B cell (primary cell): ENCODE results near the gene CASKIN2. TPM values are rescaled to one million over a fixed set of nuclear protein-coding genes. Genes with fewer than 3 reads are reported as not detected.
A peak's percentile ranks its signal among the peaks of the same experiment; 100 is the strongest.

Experiments used
- ATAC-seq: fragments of 200-7000 bp; cut with Tn5 transposase; one replicate; pipeline ENCODE4 v1.10.0; 2021; ENCODE audit warnings: low read depth, mild to moderate bottlenecking, moderate number of reproducible peaks, moderate library complexity
- CTCF ChIA-PET: fragments of 350-600 bp; sonication (Branson Sonifier 250); formaldehyde crosslinking; loops from one replicate; lab custom pipeline; 2021; ENCODE audit warnings: antibody characterized with exemption, inconsistent platforms; lab: Charles Lee
- POLR2A ChIA-PET: fragments of 350-600 bp; sonication (Branson Sonifier 250); formaldehyde crosslinking; loops from one replicate; lab custom pipeline; 2021; ENCODE audit warnings: antibody characterized with exemption; lab: Charles Lee
- DNase-seq: peaks from one replicate; pipeline ENCODE4 v3.0.0; 2013
- H2AFZ ChIP-seq: 2 replicates; pipeline ENCODE4 v1.6.1; 2012; ENCODE audit warnings: mild to moderate bottlenecking, low read depth, low read length; ENCODE audit not compliant: insufficient read depth, poor library complexity, severe bottlenecking
- H3K27ac ChIP-seq, 2 donors: 1 replicate in 1 of 2; 2 replicates in 1 of 2; pipeline ENCODE4 v1.5.1; 2012 to 2013; ENCODE audit warnings: low read length in 2 of 2, mild to moderate bottlenecking in 2 of 2, moderate library complexity in 1 of 2
- H3K27me3 ChIP-seq, 4 experiments: fragments of 200-600 bp in 1 of 4; sonication (generic) in 1 of 4; replicated peaks in 1 of 4; 1 replicate in 2 of 4; 2 replicates in 2 of 4; pipeline versions ENCODE4 v1.6.1 to v1.7.0; 2013 to 2016; ENCODE audit warnings: low read length in 3 of 4, mild to moderate bottlenecking in 2 of 4, mixed read lengths in 1 of 4, moderate library complexity in 1 of 4; ENCODE audit not compliant: insufficient read depth in 4 of 4, control insufficient read depth in 3 of 4; ENCODE audit errors: control extremely low read depth in 1 of 4
- H3K36me3 ChIP-seq, 2 experiments: replicated peaks in 1 of 2; 1 replicate in 1 of 2; 2 replicates in 1 of 2; pipeline versions ENCODE4 v1.6.1 to v1.7.1; 2013; ENCODE audit warnings: low read length in 1 of 2; ENCODE audit not compliant: insufficient read depth in 2 of 2, control insufficient read depth in 1 of 2; ENCODE audit errors: control extremely low read depth in 1 of 2, extremely low read depth in 1 of 2
- H3K4me1 ChIP-seq, 2 donors: fragments of 200-600 bp in 1 of 2; sonication (generic) in 1 of 2; 1 replicate in 1 of 2; 2 replicates in 1 of 2; pipeline versions ENCODE4 v1.5.1 to v1.6.1; 2013 to 2017; ENCODE audit warnings: low read length in 2 of 2; ENCODE audit not compliant: control insufficient read depth in 2 of 2, insufficient read depth in 2 of 2
- H3K4me2 ChIP-seq: replicated peaks from 2 replicates; pipeline ENCODE3; 2012; ENCODE audit warnings: mild to moderate bottlenecking, low read depth, low read length; ENCODE audit not compliant: poor library complexity, severe bottlenecking
- H3K4me3 ChIP-seq, 5 experiments: fragments of 200-600 bp in 1 of 5; sonication (generic) in 1 of 5; 1 replicate in 3 of 5; 2 replicates in 2 of 5; pipeline versions ENCODE4 v1.5.1 to v1.7.0; 2011 to 2016; ENCODE audit warnings: low read length in 4 of 5, mild to moderate bottlenecking in 4 of 5, low read depth in 2 of 5, control low read depth in 1 of 5, moderate library complexity in 1 of 5; ENCODE audit not compliant: insufficient read depth in 1 of 5; ENCODE audit errors: control extremely low read depth in 1 of 5, extremely low read depth in 1 of 5
- H3K79me2 ChIP-seq: fragments of 200-600 bp; sonication (generic); one replicate; pipeline ENCODE4 v1.6.0; 2016; ENCODE audit warnings: low read length; ENCODE audit not compliant: control insufficient read depth, insufficient read depth
- H3K9ac ChIP-seq: fragments of 200-600 bp; sonication (generic); 2 replicates; pipeline ENCODE4 v1.6.1; 2017; ENCODE audit warnings: mild to moderate bottlenecking, low read length, moderate library complexity
- H3K9me3 ChIP-seq, 3 donors: one replicate each; pipeline versions ENCODE4 v1.6.1 to v1.7.1; 2013; ENCODE audit warnings: low read length in 2 of 3; ENCODE audit not compliant: control insufficient read depth in 2 of 3, insufficient read depth in 1 of 3; ENCODE audit errors: control extremely low read depth in 1 of 3
- H4K20me1 ChIP-seq: 2 replicates; pipeline ENCODE4 v1.6.0; 2012; ENCODE audit warnings: mild to moderate bottlenecking, low read length; ENCODE audit not compliant: insufficient read depth, control insufficient read depth, poor library complexity, severe bottlenecking
- H3K27ac Mint-ChIP-seq: one replicate; pipeline ENCODE4 v1.8.0; 2021; ENCODE audit warnings: mixed read lengths
- H3K27me3 Mint-ChIP-seq: one replicate; pipeline ENCODE4 v1.8.0; 2021; ENCODE audit warnings: mixed read lengths
- H3K4me1 Mint-ChIP-seq: one replicate; pipeline ENCODE4 v1.8.0; 2021; ENCODE audit warnings: mixed read lengths
- H3K4me3 Mint-ChIP-seq: one replicate; pipeline ENCODE4 v1.8.0; 2021; ENCODE audit warnings: mixed read lengths
- H3K9me3 Mint-ChIP-seq: one replicate; pipeline ENCODE4 v1.8.0; 2022; ENCODE audit warnings: mixed read lengths; ENCODE audit not compliant: insufficient read depth
- CTCF ChIP-seq: fragments of 200-600 bp; IDR thresholded peaks from one replicate; pipeline ENCODE4 v1.8.0; 2022; ENCODE audit warnings: antibody characterized with exemption, mild to moderate bottlenecking
- EZH2 ChIP-seq: IDR thresholded peaks from 2 replicates; pipeline ENCODE4 v1.6.1; 2012; ENCODE audit warnings: borderline replicate concordance, low read depth, mild to moderate bottlenecking, moderate library complexity, low read length; ENCODE audit not compliant: insufficient read depth, poor library complexity, severe bottlenecking
- WGBS: methylation state at CpG from one replicate; pipeline ENCODE4 v1.1.5; 2013; ENCODE audit warnings: missing lambda C conversion rate; ENCODE audit not compliant: insufficient coverage; 5-methylcytosine and 5-hydroxymethylcytosine counted together
- intact Hi-C: fragments of 100-400 bp; cut with micrococcal nuclease; formaldehyde crosslinking; loops from one replicate; pipeline ENCODE4 v1.10.0; 2022
- polyA plus RNA-seq: library from polyadenylated mRNA; depleted of rRNA; stranded (reverse); fragments of >200 nt; gene quantifications from 2 replicates; pipeline ENCODE4 v1.2.3, GENCODE V29; 2012
- total RNA-seq, 2 donors: library from RNA; stranded (reverse); fragments of 120-200 nt in 1 of 2; gene quantifications; 1 replicate in 1 of 2; 2 replicates in 1 of 2; pipeline versions ENCODE4 v1.2.3 to v1.2.4, GENCODE V29; 2013 to 2022

The CASKIN2 gene
- total and polyA plus RNA-seq, 2 donors (not counting 1 experiment from before 2014, with no cell fraction given) = 0.37 to 1.00 TPM

DNA sequence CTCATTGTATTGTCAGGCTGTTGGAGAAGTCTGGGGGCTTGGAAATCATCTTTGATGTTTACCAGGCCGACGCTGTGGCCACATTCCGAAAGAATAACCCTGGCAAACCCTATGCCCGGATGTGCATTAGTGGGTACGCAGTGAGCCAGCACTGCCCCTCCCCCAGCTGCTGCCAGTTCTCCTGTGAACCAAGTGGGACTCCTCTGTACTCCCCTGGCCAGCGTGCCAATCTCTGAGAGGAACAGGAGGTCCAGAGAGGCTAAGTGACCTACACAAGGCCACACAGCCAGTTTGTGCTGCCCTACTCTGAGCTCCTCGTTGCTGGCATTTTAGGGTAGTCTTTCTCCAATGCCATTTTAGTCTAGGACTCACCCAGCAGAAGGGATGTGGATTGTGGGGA lies 8.3 kb upstream of the CASKIN2 start:
- Histone ChIP-seq H3K4me3 (no peak overlapping the region), H3K27ac (no peak overlapping the region), H3K27me3 (peaks cover 0 to 7% (median 0%) of the 10 kb centered on the region in 4 experiments), H3K4me2 (no peak overlapping the region), H3K9me3 (no peaks in the 10 kb centered on the region), H4K20me1 (peaks cover 7% of the 10 kb centered on the region), H2AFZ (no peak overlapping the region), H3K4me1 (peaks cover 18 to 22% of the 10 kb centered on the region in 2 donors), H3K9ac (no peak overlapping the region), H3K79me2 (peaks cover 21% of the 10 kb centered on the region), H3K36me3 (no peaks in the 10 kb centered on the region)
- H3K4me1 Mint-ChIP-seq = peaks cover 16% of the 10 kb centered on the region
- H3K9me3 Mint-ChIP-seq = no peaks in the 10 kb centered on the region
- ATAC-seq (no peak), DNase-seq (no peak)
- intact Hi-C loops = loop anchor here (2.0 kb wide), 2 partner anchors 67 to 97 kb away; partner anchors contain the start of gene TMEM94
- 99% methylated on average over 6 of the region's 7 CpGs for WGBS
- POLR2A ChIA-PET = interaction anchor here (0.6 kb wide), 1 partner anchor 92 kb away, joined by 3 read pairs; no protein-coding TSS in a partner anchor
- H3K4me3 Mint-ChIP-seq = peak overlapping the region; percentile 47
- CTCF ChIA-PET = interaction anchor here (0.7 to 2.2 kb wide), 3 partner anchors 7 to 97 kb away, joined by 3 to 24 read pairs (median 4); partner anchors contain the start of gene TSEN54
- H3K27ac Mint-ChIP-seq = no peak overlapping the region
- H3K27me3 Mint-ChIP-seq = no peaks in the 10 kb centered on the region
- TF ChIP-seq EZH2 = no peak
- TF ChIP-seq CTCF = no peak

- Mint-ChIP-seq H3K27ac (no peak overlapping the region), H3K4me3 (peak overlapping the region; percentile 10), H3K4me1 (peaks cover 30% of the 10 kb centered on the region), H3K27me3 (no peaks in the 10 kb centered on the region), H3K9me3 (no peaks in the 10 kb centered on the region)
- Histone ChIP-seq H3K9ac (no peak overlapping the region), H3K27me3 (peaks cover 0 to 5% (median 0%) of the 10 kb centered on the region in 4 experiments), H3K27ac (no peak overlapping the region), H3K4me1 (peaks cover 33 to 37% of the 10 kb centered on the region in 2 donors), H3K9me3 (no peaks in the 10 kb centered on the region), H3K36me3 (no peaks in the 10 kb centered on the region), H3K4me3 (no peak overlapping the region), H4K20me1 (peaks cover 16% of the 10 kb centered on the region), H2AFZ (no peak overlapping the region), H3K4me2 (no peak overlapping the region), H3K79me2 (peaks cover 19% of the 10 kb centered on the region)
- 96% methylated on average over 33 of the region's 33 CpGs for WGBS
- no peak for ATAC-seq
- no peak for TF ChIP-seq CTCF
- ChIA-PET CTCF (interaction anchor here (1.0 kb wide), 1 partner anchor 243 kb away, joined by 3 read pairs; the partner anchor contains the start of gene GALK1), POLR2A (interaction anchor here (0.6 to 0.7 kb wide), 2 partner anchors 258 to 412 kb away, joined by 3 to 6 read pairs; no protein-coding TSS in a partner anchor)
- no peak for DNase-seq
- intact Hi-C loops = no loop called here
These were observed 6.8 kb upstream of the CASKIN2 start for GRCh38 chr17:75521951-75522727.
